GM12864 (cell line): ENCODE results near the gene CALML6.

Experiments used
- DNase-seq: peaks from one replicate; pipeline ENCODE4 v3.0.0-alpha.2; 2011; ENCODE audit warnings: low read depth
- H3K4me3 ChIP-seq: 2 replicates; pipeline ENCODE4 v1.5.1; 2011; ENCODE audit warnings: mild to moderate bottlenecking, low read depth, low read length, control low read depth
- CTCF ChIP-seq: IDR thresholded peaks from 2 replicates; pipeline ENCODE4 v1.5.1; 2011; ENCODE audit warnings: low read depth, mild to moderate bottlenecking, moderate library complexity, low read length, control low read depth, inconsistent platforms; ENCODE audit errors: missing control alignments

The CALML6 gene

GRCh38 chr1:1959840-1960479 is 44.9 kb downstream of the CALML6 start:
- no peak overlapping the region for H3K4me3 ChIP-seq

GRCh38 chr1:1960480-1961196 is 45.6 kb downstream of the CALML6 start:
- TF ChIP-seq CTCF = no peak
- DNase-seq = no peak
- H3K4me3 ChIP-seq = no peak overlapping the region

More at GRCh38 chr1:1959840-1960479, 44.9 kb downstream of the CALML6 start:
- no peak for DNase-seq
- peak; percentile 73 for TF ChIP-seq CTCF

GRCh38 chr1:1962752-1963151 is 47.7 kb downstream of the CALML6 start:
- no peak for DNase-seq
- H3K4me3 ChIP-seq = no peak overlapping the region
- TF ChIP-seq CTCF = no peak

- no peak for DNase-seq
- H3K4me3 ChIP-seq = no peak overlapping the region
- TF ChIP-seq CTCF = no peak
Observed at GRCh38 chr1:1963570-1963969, 48.5 kb downstream of the CALML6 start.

- DNase-seq = no peak
- no peak overlapping the region for H3K4me3 ChIP-seq
- TF ChIP-seq CTCF = no peak
Observed at GRCh38 chr1:1964811-1965210, 49.8 kb downstream of the CALML6 start.

GRCh38 chr1:1965546-1965945 is 50.5 kb downstream of the CALML6 start:
- TF ChIP-seq CTCF = no peak
- no peak for DNase-seq
- no peak overlapping the region for H3K4me3 ChIP-seq
